ENCODE measurements around the gene TPPP. TPM values are rescaled to one million over a fixed set of nuclear protein-coding genes. Genes with fewer than 3 reads are reported as not detected.

TPPP gene
- total and polyA plus RNA-seq, 2 of the 13 experiments (the other 11 are each of a cell fraction or from before 2014, with no cell fraction given): 0.07 TPM; not detected in 1

GRCh38 chr5:622946-623522 lies 70.1 kb downstream of the TPPP start:
- ChIA-PET POLR2A (no interaction called here), CTCF (ENCODE audit: low intra/inter-chr PET ratio, low total read pairs) (no interaction called here)
- 96% methylated on average over 31 of the region's 31 CpGs for WGBS (ENCODE audit: low lambda C conversion rate)
- ATAC-seq (no peak), DNase-seq (ENCODE audit: low spot score) (no peak), FAIRE-seq (no peak)
- Histone ChIP-seq H3K27ac (ENCODE audit: extremely low read length, insufficient read depth, low read length) (no peak overlapping the region), H3K27me3 (ENCODE audit: control insufficient read depth in 1 of 2, insufficient read depth in 2 of 2, low read length in 2 of 2) (no peaks in the 10 kb centered on the region), H3K9me3 (ENCODE audit: low read length) (no peaks in the 10 kb centered on the region), H3K4me3 (replicated peaks in 1 of 3; ENCODE audit: insufficient read depth in 1 of 3, low read depth in 2 of 3, low read length in 3 of 3) (no peak overlapping the region), H3K4me2 (ENCODE audit: low read depth, low read length) (no peak overlapping the region), H3K36me3 (replicated peaks in 1 of 2; ENCODE audit: control insufficient read depth in 1 of 2, insufficient read depth in 2 of 2, low read length in 2 of 2) (peaks cover 17 to 90% of the 10 kb centered on the region in 2 experiments; a peak in 4 of 5 replicates), H4K20me1 (ENCODE audit: insufficient read depth, low read length) (no peaks in the 10 kb centered on the region), H3K79me2 (ENCODE audit: insufficient read depth, low read length) (no peaks in the 10 kb centered on the region), H3K4me1 (ENCODE audit: insufficient read depth, low read length) (peaks cover 25% of the 10 kb centered on the region), H3K9ac (ENCODE audit: insufficient read depth, low read depth, low read length) (no peak overlapping the region), H2AFZ (ENCODE audit: low read length) (no peak overlapping the region)
- no peak for TF ChIP-seq CERS6 (CRISPR knock-in tag; IDR thresholded peaks at IDR 0.05)
- TF ChIP-seq ZNF746 (CRISPR knock-in tag; IDR thresholded peaks at IDR 0.05): no peak
- no peak for TF ChIP-seq ZNF180 (CRISPR knock-in tag; IDR thresholded peaks at IDR 0.05; ENCODE audit: borderline replicate concordance, low read depth)
- TF ChIP-seq THAP7 (CRISPR knock-in tag; IDR thresholded peaks at IDR 0.05): no peak
- TF ChIP-seq ZNF33A (CRISPR knock-in tag; IDR thresholded peaks at IDR 0.05; ENCODE audit: borderline replicate concordance): no peak
- TF ChIP-seq ZNF790 (CRISPR knock-in tag; IDR thresholded peaks at IDR 0.05; ENCODE audit: borderline replicate concordance): no peak
- no peak for TF ChIP-seq ZNF780A (CRISPR knock-in tag; IDR thresholded peaks at IDR 0.05)
- in situ Hi-C loops (cut with HindIII; ENCODE audit: extremely low pct_ligation_motif_present, low pct_unique_long_range_greater_than_20kb) (no loop called here), intact Hi-C loops (cut with micrococcal nuclease; ENCODE audit: unreplicated experiment) (no loop called here)
- BruUV-seq (replicated peaks): no TSS peak

Data from HepG2 (cell line).